ENCODE results near the gene CNTNAP5.

DNA sequence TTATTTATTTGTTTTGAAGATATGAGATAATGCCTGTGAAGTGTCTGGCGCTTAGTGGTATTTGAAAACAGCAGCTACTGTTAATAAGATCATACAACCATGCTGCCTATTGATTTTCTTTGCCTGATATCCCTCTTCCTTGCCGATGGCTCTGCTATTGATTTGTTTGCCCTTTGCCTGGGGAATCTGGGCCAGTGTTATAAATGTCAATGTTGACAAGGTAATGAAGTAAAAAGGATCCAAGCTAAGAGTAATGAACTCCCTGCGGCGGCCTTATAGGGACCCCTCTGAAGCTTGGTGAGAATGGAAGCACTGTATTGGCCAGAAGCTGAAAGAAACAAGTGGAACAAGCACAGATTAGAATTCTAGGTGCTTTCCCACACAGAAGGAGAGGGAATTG lies 854.6 kb downstream of the CNTNAP5 start:
- no peak for TF ChIP-seq CTCF (IDR thresholded peaks at IDR 0.05; ENCODE audit: extremely low read depth in 1 of 2, insufficient read depth in 1 of 2, low read depth in 1 of 2, low read length in 2 of 2)
- no peak for TF ChIP-seq POLR2A (IDR thresholded peaks at IDR 0.05; ENCODE audit: low read depth, low read length)
- TF ChIP-seq EZH2 (IDR thresholded peaks at IDR 0.05; ENCODE audit: borderline replicate concordance, low read depth, low read length, severe bottlenecking): no peak
- TF ChIP-seq JUN (IDR thresholded peaks at IDR 0.05; ENCODE audit: borderline replicate concordance, insufficient read depth, insufficient read length, low read depth): no peak
- no peak for TF ChIP-seq POLR2AphosphoS5 (IDR thresholded peaks at IDR 0.05; ENCODE audit: insufficient read depth, low read depth, low read length)
- TF ChIP-seq, protein P1, sequence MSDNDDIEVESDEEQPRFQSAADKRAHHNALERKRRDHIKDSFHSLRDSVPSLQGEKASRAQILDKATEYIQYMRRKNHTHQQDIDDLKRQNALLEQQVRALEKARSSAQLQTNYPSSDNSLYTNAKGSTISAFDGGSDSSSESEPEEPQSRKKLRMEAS (IDR thresholded peaks at IDR 0.05; ENCODE audit: insufficient read depth, insufficient read length): no peak
- no peak for TF ChIP-seq GATA2 (IDR thresholded peaks at IDR 0.05; ENCODE audit: insufficient read depth, insufficient read length, low read depth, low read length)
- TF ChIP-seq FOS (IDR thresholded peaks at IDR 0.05; ENCODE audit: borderline replicate concordance, insufficient read depth, low read length): no peak
- no peak for TF ChIP-seq MYC (IDR thresholded peaks at IDR 0.05; ENCODE audit: low read depth, low read length)

Measured in endothelial cell of umbilical vein (primary cell).